Mammary epithelial cell (primary cell): ENCODE measurements around the gene ATP8B3.

Source experiments
- CTCF ChIP-seq, 2 donors: IDR thresholded peaks in 1 of 2; conservative IDR thresholded peaks in 1 of 2; 2 replicates each; pipeline ENCODE4 v1.5.1; 2011 to 2012; ENCODE audit warnings: inconsistent platforms in 2 of 2, low read length in 2 of 2, mild to moderate bottlenecking in 2 of 2, control low read depth in 1 of 2, low read depth in 1 of 2; ENCODE audit not compliant: insufficient read depth in 1 of 2; ENCODE audit errors: extremely low read depth in 1 of 2
- EZH2 ChIP-seq: IDR thresholded peaks from 2 replicates; pipeline ENCODE4 v1.6.1; 2012; ENCODE audit warnings: low read length, inconsistent platforms, borderline replicate concordance

- no peak for TF ChIP-seq CTCF (conservative IDR thresholded peaks at IDR 0.05 in 1 of 2, IDR thresholded peaks at IDR 0.05 in 1 of 2; ENCODE audit: extremely low read depth in 1 of 2, insufficient read depth in 1 of 2, low read depth in 1 of 2, low read length in 2 of 2)
- no peak for TF ChIP-seq EZH2
Observed at GRCh38 chr19:1760020-1760419, 52.1 kb downstream of the ATP8B3 start.
